Globus pallidus (tissue), 1 donor: ENCODE data around the gene TBX5.
A peak's percentile ranks its signal among the peaks of the same experiment; 100 is the strongest.
"Not testable (repeated sequence)": the region's sequence is repeated elsewhere in the genome, so short reads cannot be mapped to it uniquely, and the experiment has no call there.

Experiments used
- DNase-seq: peaks from one replicate; pipeline ENCODE4 v3.0.0-alpha.2; 2015; ENCODE audit warnings: low spot score

The TBX5 gene

GRCh38 chr12:114371733-114372132 is 34.2 kb downstream of the TBX5 start:
- no peak for DNase-seq

GRCh38 chr12:114371250-114371649 is 34.7 kb downstream of the TBX5 start:
- peak; percentile 84 for DNase-seq

GRCh38 chr12:114368685-114369452 is 37.1 kb downstream of the TBX5 start:
- DNase-seq, result no peak

GRCh38 chr12:114361992-114362391 is 44.0 kb downstream of the TBX5 start:
- no peak for DNase-seq

GRCh38 chr12:114361545-114361944 is 44.4 kb downstream of the TBX5 start:
- DNase-seq, result no peak

- no peak for DNase-seq
Measured at GRCh38 chr12:114360485-114360884, 45.5 kb downstream of the TBX5 start.

GRCh38 chr12:114355389-114356088 is 50.4 kb downstream of the TBX5 start:
- DNase-seq, result no peak

- not testable (repeated sequence) for DNase-seq
Measured at GRCh38 chr12:114349239-114349638, 56.7 kb downstream of the TBX5 start.

- no peak for DNase-seq
Measured at GRCh38 chr12:114347861-114348260, 58.1 kb downstream of the TBX5 start.

- DNase-seq, result no peak
Measured at GRCh38 chr12:114344831-114345230, 61.1 kb downstream of the TBX5 start.

- no peak for DNase-seq
Measured at GRCh38 chr12:114344303-114344663, 61.7 kb downstream of the TBX5 start.

GRCh38 chr12:114343585-114344302 is 62.2 kb downstream of the TBX5 start:
- DNase-seq, result no peak

- no peak for DNase-seq
Measured at GRCh38 chr12:114342656-114343055, 63.3 kb downstream of the TBX5 start.

GRCh38 chr12:114341635-114342034 is 64.3 kb downstream of the TBX5 start:
- DNase-seq, result no peak

GRCh38 chr12:114340231-114340630 is 65.7 kb downstream of the TBX5 start:
- DNase-seq, result no peak

GRCh38 chr12:114339626-114340025 is 66.3 kb downstream of the TBX5 start:
- no peak for DNase-seq

- DNase-seq, result no peak
Measured at GRCh38 chr12:114335607-114336006, 70.3 kb downstream of the TBX5 start.

- DNase-seq, result no peak
Measured at GRCh38 chr12:114334395-114334794, 71.5 kb downstream of the TBX5 start.

GRCh38 chr12:114328292-114328691 is 77.7 kb downstream of the TBX5 start:
- DNase-seq, result no peak

GRCh38 chr12:114327765-114328164 is 78.2 kb downstream of the TBX5 start:
- no peak for DNase-seq

- DNase-seq, result no peak
Measured at GRCh38 chr12:114321524-114321923, 84.4 kb downstream of the TBX5 start.

GRCh38 chr12:114320968-114321367 is 85.0 kb downstream of the TBX5 start:
- DNase-seq, result no peak

GRCh38 chr12:114320101-114320500 is 85.8 kb downstream of the TBX5 start:
- no peak for DNase-seq
